ENCODE results near the gene IGSF10. TPM values are rescaled to one million over a fixed set of nuclear protein-coding genes. Genes with fewer than 3 reads are reported as not detected.

IGSF10 gene
- total and polyA plus RNA-seq, 2 donors (not counting 1 experiment from before 2014, with no cell fraction given) = 0.03 TPM; not detected in 1

GRCh38 chr3:151462278-151462780, 1.5 kb upstream of the IGSF10 start:
- no peak for ATAC-seq (ENCODE audit: low read depth)

GRCh38 chr3:151460228-151460627, 633 bp downstream of the IGSF10 start:
- WGBS (ENCODE audit: insufficient coverage) = no CpG with 5 or more reads among the region's 2 CpGs

More at GRCh38 chr3:151462278-151462780, 1.5 kb upstream of the IGSF10 start:
- intact Hi-C loops (cut with micrococcal nuclease) = no loop called here
- Histone ChIP-seq H3K36me3 (replicated peaks in 1 of 2; ENCODE audit: control extremely low read depth in 1 of 2, control insufficient read depth in 1 of 2, extremely low read depth in 1 of 2, insufficient read depth in 2 of 2, low read length in 1 of 2) (no peaks in the 10 kb centered on the region), H2AFZ (ENCODE audit: insufficient read depth, low read depth, low read length, poor library complexity, severe bottlenecking) (no peak overlapping the region), H3K4me3 (ENCODE audit: control extremely low read depth in 1 of 5, extremely low read depth in 1 of 5, insufficient read depth in 1 of 5, low read depth in 2 of 5, low read length in 4 of 5) (no peak overlapping the region), H3K4me1 (ENCODE audit: control insufficient read depth in 2 of 2, insufficient read depth in 2 of 2, low read length in 2 of 2) (peaks cover 9 to 11% of the 10 kb centered on the region in 2 donors), H4K20me1 (ENCODE audit: control insufficient read depth, insufficient read depth, low read length, poor library complexity, severe bottlenecking) (no peaks in the 10 kb centered on the region), H3K4me2 (replicated peaks; ENCODE audit: low read depth, low read length, poor library complexity, severe bottlenecking) (no peak overlapping the region), H3K27ac (ENCODE audit: low read length in 2 of 2) (no peak overlapping the region), H3K27me3 (replicated peaks in 1 of 4; ENCODE audit: control extremely low read depth in 1 of 4, control insufficient read depth in 3 of 4, insufficient read depth in 4 of 4, low read length in 3 of 4) (peaks cover 0 to 17% (median 3%) of the 10 kb centered on the region in 4 experiments), H3K9me3 (ENCODE audit: control extremely low read depth in 1 of 3, control insufficient read depth in 2 of 3, insufficient read depth in 1 of 3, low read length in 2 of 3) (no peaks in the 10 kb centered on the region), H3K9ac (ENCODE audit: low read length) (no peak overlapping the region), H3K79me2 (ENCODE audit: control insufficient read depth, insufficient read depth, low read length) (no peaks in the 10 kb centered on the region)
- TF ChIP-seq CTCF (IDR thresholded peaks at IDR 0.05) (no peak), EZH2 (IDR thresholded peaks at IDR 0.05; ENCODE audit: borderline replicate concordance, insufficient read depth, low read depth, low read length, poor library complexity, severe bottlenecking) (no peak)
- Mint-ChIP-seq H3K4me3 (no peak overlapping the region), H3K27me3 (peaks cover 25% of the 10 kb centered on the region), H3K9me3 (ENCODE audit: insufficient read depth) (no peaks in the 10 kb centered on the region), H3K27ac (no peak overlapping the region), H3K4me1 (peaks cover 10% of the 10 kb centered on the region)
- POLR2A ChIA-PET = no interaction called here
- CTCF ChIA-PET = no interaction called here
- WGBS (ENCODE audit: insufficient coverage) = 91% methylated on average over 3 of the region's 6 CpGs
- no peak for DNase-seq

More at GRCh38 chr3:151460228-151460627, 633 bp downstream of the IGSF10 start:
- Histone ChIP-seq H3K4me1 (ENCODE audit: control insufficient read depth in 2 of 2, insufficient read depth in 2 of 2, low read length in 2 of 2) (peaks cover 6 to 9% of the 10 kb centered on the region in 2 donors), H2AFZ (ENCODE audit: insufficient read depth, low read depth, low read length, poor library complexity, severe bottlenecking) (peak overlapping the region; percentile 65), H3K9me3 (ENCODE audit: control extremely low read depth in 1 of 3, control insufficient read depth in 2 of 3, insufficient read depth in 1 of 3, low read length in 2 of 3) (no peaks in the 10 kb centered on the region), H3K79me2 (ENCODE audit: control insufficient read depth, insufficient read depth, low read length) (no peaks in the 10 kb centered on the region), H3K27ac (ENCODE audit: low read length in 2 of 2) (no peak overlapping the region), H3K4me2 (replicated peaks; ENCODE audit: low read depth, low read length, poor library complexity, severe bottlenecking) (no peak overlapping the region), H4K20me1 (ENCODE audit: control insufficient read depth, insufficient read depth, low read length, poor library complexity, severe bottlenecking) (no peaks in the 10 kb centered on the region), H3K9ac (ENCODE audit: low read length) (no peak overlapping the region), H3K36me3 (replicated peaks in 1 of 2; ENCODE audit: control extremely low read depth in 1 of 2, control insufficient read depth in 1 of 2, extremely low read depth in 1 of 2, insufficient read depth in 2 of 2, low read length in 1 of 2) (no peaks in the 10 kb centered on the region), H3K4me3 (ENCODE audit: control extremely low read depth in 1 of 5, extremely low read depth in 1 of 5, insufficient read depth in 1 of 5, low read depth in 2 of 5, low read length in 4 of 5) (no peak overlapping the region), H3K27me3 (replicated peaks in 1 of 4; ENCODE audit: control extremely low read depth in 1 of 4, control insufficient read depth in 3 of 4, insufficient read depth in 4 of 4, low read length in 3 of 4) (peaks cover 0 to 17% (median 3%) of the 10 kb centered on the region in 4 experiments)
- Mint-ChIP-seq H3K4me1 (peaks cover 3% of the 10 kb centered on the region), H3K27ac (no peak overlapping the region), H3K27me3 (peaks cover 25% of the 10 kb centered on the region), H3K9me3 (ENCODE audit: insufficient read depth) (no peaks in the 10 kb centered on the region), H3K4me3 (peak overlapping the region; percentile 73)
- intact Hi-C loops (cut with micrococcal nuclease) = no loop called here
- no peak for TF ChIP-seq EZH2 (IDR thresholded peaks at IDR 0.05; ENCODE audit: borderline replicate concordance, insufficient read depth, low read depth, low read length, poor library complexity, severe bottlenecking)
- CTCF ChIA-PET = interaction anchor here (0.7 to 1.3 kb wide), 5 partner anchors 8 to 292 kb away, joined by 3 to 6 read pairs (median 4); no protein-coding TSS in a partner anchor
- ATAC-seq (ENCODE audit: low read depth) (no peak), DNase-seq (no peak)
- POLR2A ChIA-PET = no interaction called here

Measured in B cell (primary cell).